Fibroblast of villous mesenchyme (primary cell): ENCODE results near the gene FPR2. TPM values are rescaled to one million over a fixed set of nuclear protein-coding genes. Genes with fewer than 3 reads are reported as not detected.
"Not testable (repeated sequence)": the region's sequence is repeated elsewhere in the genome, so short reads cannot be mapped to it uniquely, and the experiment has no call there.

Experiments used
- DNase-seq: peaks from one replicate; pipeline ENCODE4 v3.0.0-alpha.2; 2010; ENCODE audit warnings: low read depth
- H3K4me3 ChIP-seq: 2 replicates; pipeline ENCODE4 v1.5.1; 2011; ENCODE audit warnings: low read depth, mild to moderate bottlenecking, low read length
- total RNA-seq: library from RNA; depleted of rRNA; stranded (reverse); fragments of >200 nt; gene quantifications from 2 replicates; pipeline ENCODE4 v1.2.3, GENCODE V29; 2012
- TF ChIP-seq, protein P1 (sequence below): IDR thresholded peaks from 2 replicates; pipeline ENCODE4 v1.5.1; 2012; ENCODE audit warnings: low read depth, mild to moderate bottlenecking, low read length; ENCODE audit not compliant: insufficient read depth

FPR2 gene
- total RNA-seq, 1 donor, result not detected

- H3K4me3 ChIP-seq, result no peak overlapping the region
- no peak for DNase-seq
- TF ChIP-seq, protein P1, sequence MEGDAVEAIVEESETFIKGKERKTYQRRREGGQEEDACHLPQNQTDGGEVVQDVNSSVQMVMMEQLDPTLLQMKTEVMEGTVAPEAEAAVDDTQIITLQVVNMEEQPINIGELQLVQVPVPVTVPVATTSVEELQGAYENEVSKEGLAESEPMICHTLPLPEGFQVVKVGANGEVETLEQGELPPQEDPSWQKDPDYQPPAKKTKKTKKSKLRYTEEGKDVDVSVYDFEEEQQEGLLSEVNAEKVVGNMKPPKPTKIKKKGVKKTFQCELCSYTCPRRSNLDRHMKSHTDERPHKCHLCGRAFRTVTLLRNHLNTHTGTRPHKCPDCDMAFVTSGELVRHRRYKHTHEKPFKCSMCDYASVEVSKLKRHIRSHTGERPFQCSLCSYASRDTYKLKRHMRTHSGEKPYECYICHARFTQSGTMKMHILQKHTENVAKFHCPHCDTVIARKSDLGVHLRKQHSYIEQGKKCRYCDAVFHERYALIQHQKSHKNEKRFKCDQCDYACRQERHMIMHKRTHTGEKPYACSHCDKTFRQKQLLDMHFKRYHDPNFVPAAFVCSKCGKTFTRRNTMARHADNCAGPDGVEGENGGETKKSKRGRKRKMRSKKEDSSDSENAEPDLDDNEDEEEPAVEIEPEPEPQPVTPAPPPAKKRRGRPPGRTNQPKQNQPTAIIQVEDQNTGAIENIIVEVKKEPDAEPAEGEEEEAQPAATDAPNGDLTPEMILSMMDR, result no peak
These were observed 12.0 kb downstream of the FPR2 start for GRCh38 chr19:51772977-51773376.

DNA sequence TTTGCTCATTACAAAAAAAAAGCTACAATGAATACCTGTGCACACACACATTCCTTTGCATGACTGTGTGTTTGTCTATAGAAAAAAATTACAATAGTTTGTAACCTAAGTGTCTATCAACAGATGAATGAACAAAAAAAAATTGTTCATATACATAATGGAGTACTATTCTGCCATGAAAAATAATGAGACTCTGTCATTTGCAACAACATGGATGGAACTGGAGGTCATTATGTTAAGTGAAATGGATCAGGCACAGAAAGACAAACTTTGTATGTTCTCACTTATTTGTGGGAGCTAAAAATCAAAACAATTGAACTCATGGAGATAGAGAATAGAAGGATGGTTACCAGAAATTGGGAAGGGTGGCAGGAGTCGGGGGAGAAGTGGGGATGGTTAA lies 15.6 kb downstream of the FPR2 start:
- not testable (repeated sequence) for H3K4me3 ChIP-seq, DNase-seq

- no peak overlapping the region for H3K4me3 ChIP-seq
- peak; percentile 96 for DNase-seq
- TF ChIP-seq, protein P1, result peak; percentile 75
These were observed 16.8 kb downstream of the FPR2 start for GRCh38 chr19:51777570-51778462.

DNA sequence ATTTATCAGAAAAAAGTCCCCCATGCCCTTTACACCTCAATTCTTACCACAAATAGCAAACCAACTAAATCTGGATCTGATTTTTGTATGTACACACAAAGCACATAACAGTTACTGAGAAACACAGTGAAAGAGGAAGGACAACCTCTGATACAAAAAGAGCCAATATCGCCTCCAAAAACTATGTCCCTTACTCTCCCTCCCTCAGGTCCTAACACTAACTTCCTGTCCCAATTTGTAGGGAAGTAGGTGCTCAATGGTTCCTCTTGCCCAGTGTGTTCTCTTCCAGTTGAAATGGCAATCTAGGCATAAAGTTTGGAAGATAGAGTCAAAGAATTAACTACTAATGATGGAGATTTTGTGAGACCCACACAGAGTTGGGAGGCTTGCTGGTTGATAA lies 18.2 kb downstream of the FPR2 start:
- H3K4me3 ChIP-seq, result no peak overlapping the region
- DNase-seq, result no peak
- TF ChIP-seq, protein P1, result no peak

DNA sequence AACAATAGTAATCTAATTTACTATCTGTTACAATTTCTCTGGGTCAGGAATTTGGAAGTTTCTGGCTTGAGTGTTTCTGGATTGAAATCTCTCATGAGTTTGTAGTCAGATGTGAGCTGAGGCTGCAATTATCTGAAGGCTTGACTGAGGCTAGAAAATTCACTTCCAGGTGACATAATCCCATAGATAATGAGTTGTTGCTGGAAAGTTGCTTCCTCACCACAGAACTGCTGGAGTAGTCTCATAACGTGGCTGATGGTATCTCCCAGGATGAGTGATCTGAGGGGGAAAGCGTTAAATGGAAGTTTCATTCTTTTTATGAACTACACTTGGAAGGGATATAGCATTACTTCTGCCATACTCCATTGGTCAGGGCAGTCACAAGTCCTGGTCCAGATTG lies 18.7 kb downstream of the FPR2 start:
- no peak overlapping the region for H3K4me3 ChIP-seq
- TF ChIP-seq, protein P1, result no peak
- no peak for DNase-seq

- TF ChIP-seq, protein P1, result no peak
- DNase-seq, result no peak
- H3K4me3 ChIP-seq, result no peak overlapping the region
These were observed 19.3 kb downstream of the FPR2 start for GRCh38 chr19:51780270-51780669.

DNA sequence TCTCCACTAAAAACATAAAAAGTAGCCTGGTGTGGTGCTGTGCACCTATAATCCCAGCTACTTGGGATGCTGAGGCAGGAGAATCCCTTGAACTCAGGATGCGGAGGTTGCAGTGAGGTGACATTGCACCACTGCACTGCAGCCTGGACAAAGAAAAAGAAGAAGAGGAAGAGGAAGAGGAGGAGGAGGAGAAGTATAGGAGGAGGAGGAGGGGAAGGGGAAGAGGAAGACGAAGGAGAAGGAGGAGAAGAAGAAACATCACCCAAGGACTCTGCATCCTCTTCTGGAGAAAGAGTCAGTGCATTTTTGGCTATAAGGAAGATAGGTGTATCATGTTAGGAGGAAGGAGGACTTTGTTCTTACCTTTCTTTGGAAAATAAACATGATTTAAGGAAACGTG lies 21.0 kb downstream of the FPR2 start:
- no peak overlapping the region for H3K4me3 ChIP-seq
- DNase-seq, result no peak
- TF ChIP-seq, protein P1, result no peak
